Measurements from ENCODE around the gene PDHX.
A peak's percentile ranks its signal among the peaks of the same experiment; 100 is the strongest.

Gene PDHX

GRCh38 chr11:34988294-34989255, 72.2 kb downstream of the PDHX start:
- DNase-seq = no peak

GRCh38 chr11:34990916-34991315, 74.5 kb downstream of the PDHX start:
- no peak for DNase-seq

GRCh38 chr11:34994854-34995253, 78.4 kb downstream of the PDHX start:
- no peak for DNase-seq

GRCh38 chr11:34996958-34997357, 80.5 kb downstream of the PDHX start:
- DNase-seq = no peak

DNA sequence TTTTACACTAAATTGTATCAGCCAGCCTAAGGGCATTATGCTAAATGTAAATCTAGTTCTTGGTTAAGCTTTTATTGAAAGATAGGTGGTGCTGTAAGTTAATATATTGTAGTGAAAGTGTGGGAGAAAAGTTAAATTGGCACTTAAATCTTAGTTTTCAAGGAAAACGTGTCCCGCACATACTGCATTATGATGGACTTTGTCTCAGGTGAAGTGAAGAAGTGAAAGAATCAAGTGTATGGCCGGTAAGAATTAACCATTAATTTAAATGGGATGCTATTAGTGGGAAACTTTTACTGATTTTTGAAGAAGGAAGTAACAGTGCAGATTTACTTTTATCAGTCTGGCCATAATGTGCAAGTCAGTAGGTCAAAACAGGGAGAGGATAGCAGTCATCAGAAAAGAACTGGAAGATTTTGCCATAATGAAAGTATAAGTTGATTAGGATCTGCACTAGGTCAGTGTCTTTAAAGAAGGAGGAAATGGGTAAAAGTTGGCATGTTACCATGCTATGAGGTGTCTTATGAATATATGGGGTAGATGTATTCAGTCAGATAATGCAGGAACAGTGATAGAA, 81.6 kb downstream of the PDHX start:
- no peak for DNase-seq

- no peak for DNase-seq
Observed at GRCh38 chr11:34999453-34999852, 83.0 kb downstream of the PDHX start.

DNA sequence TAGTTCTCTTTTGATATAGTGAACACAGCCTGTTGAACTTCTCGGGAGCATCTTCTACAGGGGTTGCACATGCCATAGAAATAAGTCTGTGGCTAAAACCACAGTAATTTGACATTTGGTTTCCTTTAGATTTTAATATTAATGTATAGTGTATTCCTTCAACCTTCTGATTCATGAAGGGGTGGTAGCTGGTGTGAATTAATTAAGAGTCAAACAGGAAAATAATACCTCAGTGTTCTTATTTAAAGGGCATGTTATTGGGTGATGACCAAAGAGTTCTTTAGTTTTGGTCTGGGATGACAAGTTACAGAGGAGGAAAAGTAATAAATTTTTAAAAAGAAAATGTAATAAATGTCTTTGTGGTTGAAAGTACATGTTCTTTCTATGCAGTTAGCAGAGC, 86.8 kb downstream of the PDHX start:
- DNase-seq = no peak

DNA sequence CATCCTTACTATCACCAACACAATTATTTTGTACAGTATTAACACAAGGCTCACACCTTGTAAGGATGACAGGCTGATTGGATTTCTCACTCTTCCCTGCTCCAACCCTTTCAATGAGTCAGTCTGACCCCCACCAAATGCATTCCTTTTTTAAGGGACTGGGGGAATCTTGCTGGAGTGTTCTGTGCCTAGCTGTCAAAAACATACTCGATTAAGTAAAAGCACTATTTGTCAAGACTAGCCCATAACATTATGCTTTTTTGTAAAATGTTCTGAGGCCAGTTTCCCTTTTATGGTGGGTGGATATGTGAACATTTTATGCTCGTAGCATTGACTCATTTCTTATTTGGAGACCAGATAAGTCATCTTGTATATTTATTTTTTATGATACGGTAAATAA, 87.2 kb downstream of the PDHX start:
- DNase-seq = peak in 1 of 56 donors; percentile 4

- no peak for DNase-seq
Observed at GRCh38 chr11:35005141-35005780, 88.8 kb downstream of the PDHX start.

DNA sequence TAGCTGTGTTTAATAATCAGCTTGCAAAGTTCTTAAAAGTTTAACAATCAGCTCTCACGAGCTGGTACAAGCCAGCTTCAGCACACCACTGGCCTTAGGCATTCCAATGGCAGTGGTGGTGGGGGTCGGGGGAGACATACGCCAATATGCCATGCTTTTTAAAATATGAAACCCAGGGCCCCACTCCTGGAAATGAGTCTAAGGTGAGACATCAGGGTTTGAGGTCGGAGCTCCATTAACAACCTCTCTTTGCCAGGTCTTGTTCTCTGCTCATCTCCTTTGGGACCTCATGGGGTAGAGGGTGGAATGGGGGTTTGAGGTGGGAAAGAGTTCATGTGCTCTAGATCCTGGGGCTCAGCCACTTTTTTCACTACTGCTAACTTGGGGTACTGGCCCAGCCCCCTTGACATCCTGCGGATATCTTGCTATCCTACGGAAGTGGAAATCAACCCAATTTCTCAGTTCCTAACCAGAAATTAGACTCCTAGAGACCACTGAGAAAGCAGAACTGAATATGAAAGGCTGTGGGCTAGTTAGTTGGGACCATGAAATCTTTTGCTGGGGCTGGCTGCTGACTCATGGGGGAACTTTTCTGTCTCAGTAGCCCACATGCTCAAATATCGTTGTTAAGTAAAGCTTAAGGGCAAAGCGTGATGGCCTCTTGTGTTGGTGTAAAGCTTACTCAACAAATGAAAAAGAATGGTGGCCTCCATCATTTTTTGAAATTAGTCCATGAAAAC, 90.1 kb downstream of the PDHX start:
- DNase-seq = no peak

DNA sequence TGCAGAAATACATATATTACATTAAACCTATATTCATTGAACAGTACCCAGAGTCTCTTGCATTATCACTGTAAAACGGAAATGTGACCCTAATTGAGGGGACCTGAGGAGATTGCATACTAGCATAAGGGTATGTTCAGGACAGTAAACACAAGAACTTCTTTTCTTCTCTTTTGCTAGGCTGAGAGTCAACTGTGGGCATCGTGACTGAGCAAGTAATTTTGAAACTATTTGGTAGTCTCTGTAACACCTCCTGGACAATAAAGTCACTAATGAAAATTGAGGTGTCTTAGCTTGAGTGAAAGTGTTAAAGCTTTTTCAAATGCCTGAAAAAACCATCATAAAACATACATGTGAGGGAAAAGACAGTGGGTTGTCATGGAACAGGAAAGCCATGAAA, 90.9 kb downstream of the PDHX start:
- DNase-seq = no peak

DNA sequence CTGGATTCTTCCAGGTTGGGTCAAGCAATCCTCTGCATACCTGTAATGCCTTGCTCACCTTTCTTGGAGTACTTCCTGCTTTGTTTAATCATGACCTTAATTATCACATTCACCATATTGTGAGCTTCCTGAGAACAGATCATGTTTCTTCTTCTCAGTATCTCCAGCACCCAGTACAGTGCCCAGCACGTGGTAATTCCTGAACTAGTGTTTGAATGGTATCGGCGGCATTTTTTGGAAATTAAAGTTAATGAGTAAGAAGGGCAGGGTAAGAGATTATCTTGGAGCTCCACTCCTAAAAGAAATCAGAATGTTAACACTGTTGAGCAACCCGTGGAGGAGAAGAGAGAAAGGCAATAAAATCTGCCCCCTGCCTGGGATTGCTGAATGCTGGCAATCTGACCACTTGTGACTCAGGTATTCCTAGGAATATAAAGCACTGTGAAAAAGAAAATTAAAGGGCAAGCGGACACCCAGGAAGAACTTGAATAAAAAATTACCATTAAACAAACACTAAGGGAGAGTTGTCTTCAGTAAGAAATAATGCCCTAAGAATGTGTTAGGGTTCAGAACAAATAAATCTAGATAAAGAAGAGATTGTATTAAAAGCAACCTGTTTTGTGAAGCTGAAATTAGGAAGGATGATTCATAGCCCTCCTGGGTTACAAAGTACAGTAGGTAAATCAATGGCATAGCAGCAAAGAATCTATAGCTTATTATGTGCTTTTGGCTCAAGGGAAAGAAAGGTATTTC, 92.9 kb downstream of the PDHX start:
- DNase-seq = no peak

- no peak for DNase-seq
Observed at GRCh38 chr11:35009944-35010342, 93.5 kb downstream of the PDHX start.

DNA sequence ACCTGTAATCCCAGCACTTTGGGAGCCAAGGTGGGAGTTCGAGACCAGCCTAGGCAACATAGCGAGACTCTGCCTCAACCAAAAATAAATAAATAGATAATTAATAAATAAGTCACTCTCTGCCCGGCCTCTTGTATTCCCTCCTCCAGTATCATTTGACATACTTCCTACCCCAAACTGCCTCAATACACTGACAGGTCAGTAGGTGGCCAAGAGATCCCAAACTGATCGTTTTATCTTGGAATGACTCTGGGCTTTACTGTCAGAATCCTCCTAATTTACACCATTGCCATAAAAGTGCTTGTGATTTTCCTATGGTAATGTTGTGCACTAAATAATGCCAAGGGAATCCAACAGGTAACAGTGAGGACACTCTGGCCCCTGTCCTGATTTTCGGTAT, 94.2 kb downstream of the PDHX start:
- DNase-seq = no peak

GRCh38 chr11:35011389-35011788, 95.0 kb downstream of the PDHX start:
- DNase-seq = no peak

- no peak for DNase-seq
Observed at GRCh38 chr11:35011944-35012343, 95.5 kb downstream of the PDHX start.

- DNase-seq = no peak
Observed at GRCh38 chr11:35012467-35013191, 96.2 kb downstream of the PDHX start.

DNA sequence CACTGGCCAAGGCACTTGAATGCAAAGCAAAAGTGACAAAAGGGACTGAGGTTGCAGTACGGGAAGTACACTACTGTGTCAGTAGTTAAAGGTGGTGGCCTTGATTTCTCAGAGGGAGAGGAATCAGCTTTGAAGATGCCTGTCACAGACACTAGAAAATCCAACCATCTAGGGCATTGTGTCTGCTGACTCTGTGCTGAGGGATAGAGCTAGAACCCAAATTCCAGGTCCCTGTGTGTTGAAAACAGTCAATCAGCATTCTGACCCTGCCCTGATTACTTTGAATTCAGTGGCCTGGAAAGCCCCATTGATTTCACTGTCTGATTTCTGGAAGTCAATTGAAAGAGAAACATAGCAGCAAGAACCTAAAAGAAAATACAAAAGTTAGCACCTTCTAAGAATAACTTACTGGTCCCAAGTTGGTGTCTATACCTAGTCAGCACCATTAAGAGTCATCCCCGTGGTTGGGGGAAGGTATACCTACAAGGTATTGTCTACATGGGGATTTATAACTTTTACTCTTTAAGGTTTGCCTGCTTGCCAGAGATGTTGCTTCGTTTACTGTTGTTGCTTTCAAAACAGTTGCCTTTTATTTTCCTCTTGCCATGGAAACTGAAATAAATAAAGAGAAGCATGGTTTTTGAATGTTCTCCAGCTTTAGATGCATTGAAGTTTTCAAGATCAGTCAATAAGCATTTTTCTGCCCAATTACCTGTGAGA, 97.3 kb downstream of the PDHX start:
- DNase-seq = no peak

- DNase-seq = no peak
Observed at GRCh38 chr11:35014346-35014745, 97.9 kb downstream of the PDHX start.
